WI38 (cell line): ENCODE measurements around the gene KCNQ4.
A peak's percentile ranks its signal among the peaks of the same experiment; 100 is the strongest.

ENCODE experiments used
- H3K4me3 ChIP-seq: 2 replicates; pipeline ENCODE4 v1.5.1; 2011; ENCODE audit warnings: low read depth, mild to moderate bottlenecking, control low read depth, low read length
- TF ChIP-seq, protein P1 (sequence below): IDR thresholded peaks from 2 replicates; pipeline ENCODE4 v1.5.1; 2012; ENCODE audit warnings: low read depth, mild to moderate bottlenecking, control low read depth, low read length

KCNQ4 gene

DNA sequence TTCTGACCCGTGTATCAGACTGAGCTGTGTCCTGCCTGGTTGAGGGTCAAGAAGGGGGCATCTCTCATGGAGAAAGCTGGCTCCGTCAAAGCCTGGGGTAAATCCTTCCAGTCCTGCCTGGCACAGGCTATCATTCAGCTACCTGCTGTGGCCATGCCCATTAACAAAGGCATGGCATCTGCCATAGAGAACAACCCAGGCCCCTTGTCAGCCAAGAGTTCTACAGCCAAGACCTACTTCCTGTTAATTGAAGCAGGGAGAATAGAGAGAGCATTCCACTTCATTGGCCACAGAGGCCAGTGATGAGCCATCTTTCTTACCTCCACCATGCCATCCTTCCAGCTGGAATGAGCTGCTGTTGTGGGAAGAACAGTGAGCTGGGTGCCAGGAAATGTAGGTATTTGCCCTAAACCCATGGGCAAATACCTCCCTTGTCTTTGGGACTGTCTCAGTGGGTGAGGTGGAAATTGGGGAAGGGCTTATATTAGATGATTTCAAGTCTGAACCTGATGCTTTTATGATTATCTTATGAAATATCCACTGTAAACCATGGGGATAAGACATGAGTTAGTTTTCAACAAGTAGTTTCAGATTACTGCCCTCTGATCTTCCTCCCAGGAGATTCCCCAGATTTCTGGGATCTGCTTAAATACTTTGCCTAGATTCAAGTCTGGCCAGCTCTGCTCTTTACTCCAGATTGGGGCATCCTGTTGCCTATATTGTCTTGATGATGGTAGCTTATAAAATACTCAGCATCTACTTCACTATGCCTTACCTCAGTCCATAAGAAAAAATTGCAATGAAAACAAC, 11.2 kb upstream of the KCNQ4 start:
- no peak overlapping the region for H3K4me3 ChIP-seq
- TF ChIP-seq, protein P1, sequence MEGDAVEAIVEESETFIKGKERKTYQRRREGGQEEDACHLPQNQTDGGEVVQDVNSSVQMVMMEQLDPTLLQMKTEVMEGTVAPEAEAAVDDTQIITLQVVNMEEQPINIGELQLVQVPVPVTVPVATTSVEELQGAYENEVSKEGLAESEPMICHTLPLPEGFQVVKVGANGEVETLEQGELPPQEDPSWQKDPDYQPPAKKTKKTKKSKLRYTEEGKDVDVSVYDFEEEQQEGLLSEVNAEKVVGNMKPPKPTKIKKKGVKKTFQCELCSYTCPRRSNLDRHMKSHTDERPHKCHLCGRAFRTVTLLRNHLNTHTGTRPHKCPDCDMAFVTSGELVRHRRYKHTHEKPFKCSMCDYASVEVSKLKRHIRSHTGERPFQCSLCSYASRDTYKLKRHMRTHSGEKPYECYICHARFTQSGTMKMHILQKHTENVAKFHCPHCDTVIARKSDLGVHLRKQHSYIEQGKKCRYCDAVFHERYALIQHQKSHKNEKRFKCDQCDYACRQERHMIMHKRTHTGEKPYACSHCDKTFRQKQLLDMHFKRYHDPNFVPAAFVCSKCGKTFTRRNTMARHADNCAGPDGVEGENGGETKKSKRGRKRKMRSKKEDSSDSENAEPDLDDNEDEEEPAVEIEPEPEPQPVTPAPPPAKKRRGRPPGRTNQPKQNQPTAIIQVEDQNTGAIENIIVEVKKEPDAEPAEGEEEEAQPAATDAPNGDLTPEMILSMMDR = no peak

DNA sequence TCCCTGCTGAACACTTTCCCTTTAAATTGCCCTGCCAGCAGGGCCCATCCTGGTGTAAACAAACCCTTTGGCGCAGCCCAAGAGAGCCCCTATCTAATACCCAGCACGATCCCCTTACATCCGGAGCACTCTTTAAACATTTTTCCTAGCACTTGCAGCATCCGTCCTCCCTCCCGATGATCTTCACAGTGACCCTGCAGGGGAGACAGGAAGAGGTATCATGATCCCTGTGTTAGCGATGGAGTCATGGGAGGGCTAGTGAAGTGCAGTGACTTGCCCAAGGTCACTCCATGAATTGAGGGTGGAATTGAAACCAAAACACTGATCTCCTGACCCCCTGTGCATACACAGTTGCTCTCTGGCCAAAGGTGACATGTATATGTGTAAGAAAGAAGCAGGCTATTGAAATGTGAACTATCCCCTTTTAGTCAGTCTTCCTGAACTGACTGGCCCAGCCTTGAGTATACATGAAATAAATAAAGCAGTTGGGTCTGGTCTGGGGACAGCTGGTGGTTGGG, 9.8 kb upstream of the KCNQ4 start:
- TF ChIP-seq, protein P1 = no peak
- no peak overlapping the region for H3K4me3 ChIP-seq

DNA sequence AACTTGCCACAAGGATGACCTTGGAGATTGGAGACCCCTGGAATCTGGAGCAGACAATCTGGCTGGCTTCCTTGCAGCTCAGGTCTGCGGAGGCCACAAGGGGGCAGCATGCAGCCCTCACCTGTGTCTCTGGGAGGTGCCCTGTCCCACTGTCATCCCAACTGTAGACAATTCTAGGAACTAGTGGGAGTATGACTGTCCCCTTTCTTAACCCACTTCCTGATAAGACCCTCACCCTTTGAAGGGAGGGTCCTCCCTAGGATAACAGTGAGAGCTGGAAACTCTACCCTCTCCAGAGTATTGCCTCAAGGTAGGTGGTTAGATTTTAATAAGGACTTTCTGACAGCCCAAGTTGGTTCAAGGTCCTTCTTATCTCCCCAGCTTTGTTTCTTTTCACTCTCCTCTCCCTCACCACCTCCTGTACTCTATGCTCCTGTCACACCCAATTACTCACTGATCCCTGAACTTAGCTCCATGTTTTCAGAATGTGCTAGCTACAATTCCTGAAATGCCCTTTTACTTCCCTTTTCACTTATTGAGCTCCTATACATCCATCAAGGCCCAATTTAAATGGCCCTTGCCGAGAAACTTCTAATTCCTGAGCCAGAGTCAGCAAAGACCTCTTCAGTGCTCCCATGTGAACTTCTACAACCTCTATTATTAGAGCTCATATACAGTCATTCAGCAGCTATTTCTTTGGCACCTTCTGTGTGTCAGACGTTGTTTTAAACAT, 9.2 kb upstream of the KCNQ4 start:
- no peak overlapping the region for H3K4me3 ChIP-seq
- TF ChIP-seq, protein P1 = peak; percentile 79

DNA sequence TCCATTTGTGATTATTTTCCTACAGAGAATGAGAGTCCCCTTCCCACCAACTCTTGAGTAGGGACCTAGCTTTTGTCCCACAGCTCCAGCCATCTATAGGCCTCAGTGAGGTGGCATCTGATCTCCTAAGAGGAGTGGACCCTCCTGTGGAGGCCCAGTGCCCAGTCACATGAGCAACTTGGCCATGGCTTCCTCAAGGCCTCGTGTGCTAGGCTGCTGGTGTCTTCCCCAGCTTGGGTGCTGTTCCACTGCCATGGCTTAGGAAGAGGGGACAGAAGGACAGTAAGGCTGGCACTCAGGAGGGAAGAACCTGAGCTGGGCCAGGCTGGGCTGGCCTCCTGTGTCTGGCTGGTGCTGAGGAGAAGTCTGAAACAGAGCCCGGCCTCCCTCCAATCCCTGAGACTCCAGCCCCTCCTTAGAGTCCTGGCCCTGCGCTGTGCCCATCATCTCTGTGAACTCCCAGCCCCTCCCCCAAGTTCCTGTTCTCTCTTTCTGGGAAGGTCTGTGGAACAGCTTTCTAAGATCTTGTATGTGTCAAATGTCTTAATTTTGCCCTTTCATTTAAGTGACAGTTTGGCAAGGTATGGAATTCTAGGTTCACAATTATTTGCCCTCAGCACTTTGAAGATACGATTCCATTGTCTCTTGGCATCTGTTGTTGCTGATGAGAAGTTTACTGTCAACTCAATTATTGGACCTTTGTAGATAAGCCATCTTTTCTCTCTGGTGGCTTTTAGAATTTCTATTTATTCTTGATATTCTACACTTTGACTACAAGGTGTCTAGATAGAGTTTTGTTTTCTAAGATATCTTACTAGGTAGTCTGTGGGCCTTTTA, 7.1 kb upstream of the KCNQ4 start:
- no peak overlapping the region for H3K4me3 ChIP-seq
- TF ChIP-seq, protein P1 = no peak

DNA sequence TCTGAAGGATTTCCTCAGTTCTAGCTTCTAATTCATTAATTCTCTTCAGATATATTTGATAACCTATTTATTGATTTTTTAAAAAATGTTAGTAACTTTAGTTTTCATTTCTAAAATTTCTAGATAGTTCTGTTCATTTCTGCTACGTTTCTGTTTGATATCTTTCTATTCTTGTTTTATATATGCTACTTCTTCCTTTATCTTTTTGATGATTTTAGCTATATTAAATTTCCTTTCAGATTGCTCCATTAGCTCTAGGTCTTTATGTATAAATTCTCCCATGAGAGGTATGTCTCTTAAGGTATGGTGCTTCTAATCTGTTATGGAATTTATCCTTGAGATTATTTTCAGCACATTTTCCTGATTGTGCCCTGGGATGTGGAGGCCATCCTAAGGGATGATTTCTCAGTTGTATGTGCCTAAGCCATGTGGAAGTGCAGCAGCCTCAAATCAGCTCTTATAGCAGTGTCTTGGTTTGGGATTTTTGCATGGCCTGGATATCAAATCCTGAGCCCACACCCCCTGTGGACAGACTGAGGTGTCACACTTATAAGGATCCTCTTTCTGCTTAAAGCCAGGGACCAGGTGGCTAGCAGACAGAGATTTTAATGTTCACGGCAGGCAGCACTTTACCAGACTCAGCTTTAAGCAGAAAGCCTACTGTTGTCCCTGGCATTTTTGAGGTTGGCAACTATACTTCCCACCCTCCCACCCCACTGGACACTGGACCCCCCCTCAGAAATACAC, 6.2 kb upstream of the KCNQ4 start:
- TF ChIP-seq, protein P1 = no peak
- no peak overlapping the region for H3K4me3 ChIP-seq

DNA sequence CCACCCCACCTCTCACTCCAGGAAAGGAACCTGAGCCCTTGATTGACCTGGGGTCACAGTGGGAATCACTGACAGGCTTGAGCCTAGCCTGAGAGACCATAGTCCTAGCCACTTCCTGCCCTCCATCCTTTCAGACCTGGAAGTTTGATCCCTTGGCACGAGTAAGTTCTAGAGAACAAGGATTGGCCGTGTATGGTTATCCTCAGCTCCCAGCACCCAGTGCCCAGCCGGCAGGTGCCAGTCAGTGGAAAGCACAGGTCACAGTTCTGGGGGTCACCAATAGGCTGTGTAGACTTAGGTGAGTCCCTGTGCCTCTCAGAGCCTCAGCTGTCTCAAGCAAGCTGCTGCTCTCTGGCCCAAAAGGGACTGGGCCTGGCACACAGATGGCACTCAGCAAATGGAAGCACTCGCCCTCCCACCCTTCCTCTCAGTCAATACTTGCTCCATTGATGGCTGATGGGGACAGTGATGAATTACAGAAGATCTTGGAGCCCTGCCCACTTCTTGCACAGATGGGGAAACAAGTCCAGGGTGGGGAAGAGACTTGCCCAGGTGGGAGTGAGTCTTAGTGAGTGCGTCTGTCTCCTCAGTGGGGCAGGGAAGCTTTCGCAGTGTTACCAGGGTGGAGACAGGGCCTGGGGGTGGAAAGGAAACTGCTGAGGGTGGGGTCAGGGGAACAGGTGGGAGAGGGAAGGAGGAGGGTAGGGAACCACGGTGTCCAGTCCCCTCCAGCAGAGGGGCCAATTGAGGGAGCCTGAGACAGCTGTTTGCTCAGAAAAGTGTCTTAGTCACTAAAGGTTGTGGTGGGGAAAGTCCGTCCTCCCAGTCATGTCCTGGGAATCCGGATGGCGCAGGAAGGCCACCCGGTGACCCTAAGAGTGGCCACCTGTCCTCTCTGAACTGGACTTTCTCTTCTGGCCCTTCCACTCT, 2.6 kb upstream of the KCNQ4 start:
- H3K4me3 ChIP-seq = no peak overlapping the region
- TF ChIP-seq, protein P1 = no peak
